HCT116 (cell line): Measurements from ENCODE around the gene NAA11. TPM values are rescaled to one million over a fixed set of nuclear protein-coding genes. Genes with fewer than 3 reads are reported as not detected.

Source experiments
- ATAC-seq: fragments of 200-7000 bp; cut with Tn5 transposase; 2 replicates; pipeline ENCODE4 v1.9.1; 2020; ENCODE audit warnings: mild to moderate bottlenecking, moderate library complexity
- BruUV-seq: library from RNA; stranded (reverse); fragments of 400-500 nt; replicated peaks from 2 replicates; lab custom pipeline; 2021; lab: Mats Ljungman, UMichigan
- CTCF ChIA-PET: fragments of 300-600 bp; sonication (Branson Sonifier 250); formaldehyde crosslinking; loops from one replicate; lab custom pipeline; 2021; ENCODE audit warnings: antibody characterized with exemption; lab: Charles Lee
- POLR2A ChIA-PET: fragments of 300-600, 350-600 bp; sonication (Branson Sonifier 250); formaldehyde crosslinking; loops from one replicate; lab custom pipeline; 2021; ENCODE audit warnings: antibody characterized with exemption; lab: Charles Lee
- RAD21 ChIA-PET, 2 experiments: fragments of 300-600 bp; sonication (Branson Sonifier 250); formaldehyde crosslinking; loops; one replicate each; lab custom pipeline; 2023; ENCODE audit warnings: low total read pairs in 2 of 2; ENCODE audit not compliant: uncharacterized antibody in 2 of 2, unreplicated experiment in 2 of 2, low non-redundant PET in 1 of 2; lab: Charles Lee
- DNase-seq: peaks from one replicate; pipeline ENCODE4 v3.0.0-alpha.2; 2010; ENCODE audit warnings: low read depth, low spot score
- H2AFZ ChIP-seq: fragments of 200-600 bp; shearing (Covaris generic), sonication (generic); 2 replicates; pipeline ENCODE4 v1.6.1; 2017; ENCODE audit warnings: low read depth, mixed run types, mixed read lengths, antibody characterized with exemption, low read length; ENCODE audit not compliant: poor library complexity, severe bottlenecking
- H3K27ac ChIP-seq: 2 replicates; pipeline ENCODE4 v1.5.1; 2012; ENCODE audit warnings: low read depth, low read length
- H3K27me3 ChIP-seq: fragments of 200-600 bp; sonication (generic); 2 replicates; pipeline ENCODE4 v1.6.1; 2016; ENCODE audit warnings: mixed run types, low read length, mixed read lengths; ENCODE audit not compliant: insufficient read depth
- H3K36me3 ChIP-seq, 2 experiments: fragments of 200-500 bp in 1 of 2; fragments of 200-600 bp in 1 of 2; sonication (Bioruptor generic) in 1 of 2; sonication (generic) in 1 of 2; 2 replicates each; pipeline versions ENCODE4 v1.5.1 to v1.6.1; 2014 to 2016; ENCODE audit warnings: low read length in 2 of 2, inconsistent platforms in 1 of 2, mixed read lengths in 1 of 2, mixed run types in 1 of 2; ENCODE audit not compliant: insufficient read depth in 2 of 2, control insufficient read depth in 1 of 2
- H3K4me1 ChIP-seq, 2 experiments: fragments of 200-600 bp in 1 of 2; sonication (generic) in 1 of 2; 2 replicates each; pipeline versions ENCODE4 v1.5.1 to v1.6.1; 2012 to 2017; ENCODE audit warnings: low read length in 2 of 2, inconsistent platforms in 1 of 2, mild to moderate bottlenecking in 1 of 2, mixed read lengths in 1 of 2, mixed run types in 1 of 2, moderate library complexity in 1 of 2; ENCODE audit not compliant: insufficient read depth in 2 of 2, control insufficient read depth in 1 of 2
- H3K4me2 ChIP-seq: fragments of 200-600 bp; sonication (generic); 2 replicates; pipeline ENCODE4 v1.6.1; 2017; ENCODE audit warnings: mixed run types, low read length, mixed read lengths
- H3K4me3 ChIP-seq, 2 experiments: fragments of 200-600 bp in 1 of 2; sonication (generic) in 1 of 2; replicated peaks in 1 of 2; 2 replicates each; pipeline ENCODE4 v1.5.1; 2011 to 2016; ENCODE audit warnings: low read length in 2 of 2, control low read depth in 1 of 2, low read depth in 1 of 2, mild to moderate bottlenecking in 1 of 2, mixed read lengths in 1 of 2, mixed run types in 1 of 2
- H3K79me2 ChIP-seq: fragments of 200-600 bp; sonication (generic); 2 replicates; pipeline ENCODE4 v1.6.1; 2017; ENCODE audit warnings: mild to moderate bottlenecking, mixed run types, low read length, moderate library complexity, mixed read lengths; ENCODE audit not compliant: insufficient read depth
- H3K9ac ChIP-seq: fragments of 200-600 bp; sonication (generic); 2 replicates; pipeline ENCODE4 v1.6.1; 2016; ENCODE audit warnings: low read length, mixed read lengths
- H3K9me2 ChIP-seq: fragments of 200-600 bp; sonication (generic), shearing (Covaris generic); 2 replicates; pipeline ENCODE4 v1.6.1; 2017; ENCODE audit warnings: mixed run types, mild to moderate bottlenecking, moderate library complexity; ENCODE audit not compliant: insufficient read depth
- H3K9me3 ChIP-seq, 2 experiments: fragments of 200-500 bp in 1 of 2; fragments of 200-600 bp in 1 of 2; sonication (Bioruptor generic) in 1 of 2; sonication (generic) in 1 of 2; 2 replicates each; pipeline ENCODE4 v1.6.1; 2014 to 2017; ENCODE audit warnings: low read length in 2 of 2, mixed read lengths in 2 of 2, inconsistent platforms in 1 of 2, low read depth in 1 of 2, mild to moderate bottlenecking in 1 of 2, mixed run types in 1 of 2, moderate library complexity in 1 of 2; ENCODE audit not compliant: control insufficient read depth in 1 of 2, insufficient read depth in 1 of 2
- H4K20me1 ChIP-seq: fragments of 200-600 bp; sonication (generic), shearing (Covaris generic); 2 replicates; pipeline ENCODE4 v1.6.1; 2017; ENCODE audit warnings: mixed run types, mild to moderate bottlenecking, moderate library complexity; ENCODE audit not compliant: insufficient read depth
- CBX3 ChIP-seq: IDR thresholded peaks from 2 replicates; pipeline ENCODE4 v1.6.1; 2012; ENCODE audit warnings: low read depth
- CEBPB ChIP-seq: IDR thresholded peaks from 2 replicates; pipeline ENCODE4 v1.6.1; 2012; ENCODE audit warnings: low read depth
- POLR2A ChIP-seq: IDR thresholded peaks from 2 replicates; pipeline ENCODE4 v1.7.0; 2011; ENCODE audit warnings: borderline replicate concordance; ENCODE audit not compliant: insufficient read depth, insufficient read length; ENCODE audit errors: extremely low read depth
- RAD21 ChIP-seq: IDR thresholded peaks from 2 replicates; pipeline ENCODE4 v1.6.1; 2012; ENCODE audit warnings: low read depth, mild to moderate bottlenecking
- SRF ChIP-seq: IDR thresholded peaks from 2 replicates; pipeline ENCODE4 v1.6.1; 2012; ENCODE audit warnings: low read depth
- TCF7L2 ChIP-seq: IDR thresholded peaks from 2 replicates; pipeline ENCODE4 v1.7.0; 2011; ENCODE audit warnings: borderline replicate concordance, inconsistent platforms; ENCODE audit not compliant: insufficient read depth, insufficient read length; ENCODE audit errors: extremely low read depth
- YY1 ChIP-seq: IDR thresholded peaks from 2 replicates; pipeline ENCODE4 v1.6.1; 2011; ENCODE audit warnings: low read length, low read depth, moderate library complexity, mild to moderate bottlenecking; ENCODE audit not compliant: insufficient replicate concordance; ENCODE audit errors: extremely low read depth
- ZFX ChIP-seq: fragments of 450-650 bp; IDR thresholded peaks from 2 replicates; pipeline ENCODE4 v1.6.1; 2017
- intact Hi-C: fragments of 100-400 bp; cut with micrococcal nuclease; formaldehyde crosslinking; loops from 2 replicates; pipeline ENCODE4 v1.10.0; 2022
- total RNA-seq: library from RNA; stranded (reverse); gene quantifications from one replicate; pipeline ENCODE4 v1.2.1, GENCODE V29; 2021; ENCODE audit not compliant: unreplicated experiment
- TF ChIP-seq, protein P1 (sequence below), 3 experiments: fragments of 200-600 bp in 1 of 3; sonication (generic) in 1 of 3; IDR thresholded peaks in 2 of 3; conservative IDR thresholded peaks in 1 of 3; 2 replicates each; pipeline ENCODE4 v1.5.1; 2012 to 2017; ENCODE audit warnings: low read depth in 2 of 3, low read length in 2 of 3, antibody characterized with exemption in 1 of 3, borderline replicate concordance in 1 of 3, control low read depth in 1 of 3, mild to moderate bottlenecking in 1 of 3, mixed read lengths in 1 of 3, mixed run types in 1 of 3, moderate library complexity in 1 of 3; ENCODE audit not compliant: insufficient read depth in 1 of 3
- TF ChIP-seq, protein P2 (sequence below): IDR thresholded peaks from 2 replicates; pipeline ENCODE4 v1.6.1; 2012

The NAA11 gene
- total RNA-seq, 1 experiment from 2014 or later = not detected

GRCh38 chr4:79370026-79370425 is 44.2 kb upstream of the NAA11 start:
- Histone ChIP-seq H3K4me3 (no peak overlapping the region), H3K4me1 (no peaks in the 10 kb centered on the region), H3K9ac (no peak overlapping the region), H3K79me2 (no peaks in the 10 kb centered on the region), H3K36me3 (no peaks in the 10 kb centered on the region), H4K20me1 (no peaks in the 10 kb centered on the region), H3K27me3 (no peaks in the 10 kb centered on the region), H3K27ac (no peak overlapping the region), H3K9me3 (no peaks in the 10 kb centered on the region), H2AFZ (no peak overlapping the region), H3K9me2 (no peaks in the 10 kb centered on the region), H3K4me2 (no peak overlapping the region)
- BruUV-seq = no TSS peak
- DNase-seq (no peak), ATAC-seq (no peak)
- RAD21 ChIA-PET = no interaction called here
- CTCF ChIA-PET = no interaction called here
- TF ChIP-seq SRF (no peak), RAD21 (no peak), POLR2A (no peak), CBX3 (no peak)
- TF ChIP-seq, protein P1, sequence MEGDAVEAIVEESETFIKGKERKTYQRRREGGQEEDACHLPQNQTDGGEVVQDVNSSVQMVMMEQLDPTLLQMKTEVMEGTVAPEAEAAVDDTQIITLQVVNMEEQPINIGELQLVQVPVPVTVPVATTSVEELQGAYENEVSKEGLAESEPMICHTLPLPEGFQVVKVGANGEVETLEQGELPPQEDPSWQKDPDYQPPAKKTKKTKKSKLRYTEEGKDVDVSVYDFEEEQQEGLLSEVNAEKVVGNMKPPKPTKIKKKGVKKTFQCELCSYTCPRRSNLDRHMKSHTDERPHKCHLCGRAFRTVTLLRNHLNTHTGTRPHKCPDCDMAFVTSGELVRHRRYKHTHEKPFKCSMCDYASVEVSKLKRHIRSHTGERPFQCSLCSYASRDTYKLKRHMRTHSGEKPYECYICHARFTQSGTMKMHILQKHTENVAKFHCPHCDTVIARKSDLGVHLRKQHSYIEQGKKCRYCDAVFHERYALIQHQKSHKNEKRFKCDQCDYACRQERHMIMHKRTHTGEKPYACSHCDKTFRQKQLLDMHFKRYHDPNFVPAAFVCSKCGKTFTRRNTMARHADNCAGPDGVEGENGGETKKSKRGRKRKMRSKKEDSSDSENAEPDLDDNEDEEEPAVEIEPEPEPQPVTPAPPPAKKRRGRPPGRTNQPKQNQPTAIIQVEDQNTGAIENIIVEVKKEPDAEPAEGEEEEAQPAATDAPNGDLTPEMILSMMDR (IDR thresholded peaks at IDR 0.05 in 2 of 3, conservative IDR thresholded peaks at IDR 0.05 in 1 of 3; ENCODE audit: borderline replicate concordance in 1 of 3, insufficient read depth in 1 of 3, low read depth in 2 of 3, low read length in 2 of 3) = no peak
- TF ChIP-seq, protein P2, sequence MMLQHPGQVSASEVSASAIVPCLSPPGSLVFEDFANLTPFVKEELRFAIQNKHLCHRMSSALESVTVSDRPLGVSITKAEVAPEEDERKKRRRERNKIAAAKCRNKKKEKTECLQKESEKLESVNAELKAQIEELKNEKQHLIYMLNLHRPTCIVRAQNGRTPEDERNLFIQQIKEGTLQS = no peak
- POLR2A ChIA-PET = no interaction called here
- intact Hi-C loops = no loop called here

DNA sequence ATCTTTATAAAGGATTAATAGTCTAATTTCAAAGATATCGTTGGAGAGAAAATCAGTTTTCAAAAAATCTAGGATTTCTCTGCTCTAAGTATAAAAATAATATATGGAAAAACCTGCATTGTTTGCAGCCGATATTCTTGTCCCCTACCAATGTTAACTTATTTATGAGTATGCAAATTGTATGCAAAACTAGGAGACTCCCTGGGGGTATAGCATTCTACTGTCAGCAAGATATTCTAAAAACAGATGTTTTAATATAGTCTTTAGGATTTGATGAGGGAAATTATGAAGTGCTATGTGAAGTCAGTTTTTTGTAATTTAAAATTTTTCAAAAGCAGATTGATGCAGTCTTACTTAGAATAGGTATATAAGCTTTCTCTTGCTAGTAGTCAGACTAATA is 41.2 kb upstream of the NAA11 start:
- Histone ChIP-seq H3K27me3 (no peaks in the 10 kb centered on the region), H3K4me2 (no peak overlapping the region), H3K36me3 (no peaks in the 10 kb centered on the region), H4K20me1 (no peaks in the 10 kb centered on the region), H3K9me2 (no peaks in the 10 kb centered on the region), H3K9me3 (no peaks in the 10 kb centered on the region), H3K4me1 (no peaks in the 10 kb centered on the region), H3K4me3 (no peak overlapping the region), H2AFZ (no peak overlapping the region), H3K79me2 (no peaks in the 10 kb centered on the region), H3K9ac (no peak overlapping the region), H3K27ac (no peak overlapping the region)
- RAD21 ChIA-PET = no interaction called here
- POLR2A ChIA-PET = no interaction called here
- CTCF ChIA-PET = no interaction called here
- intact Hi-C loops = no loop called here
- DNase-seq (no peak), ATAC-seq (no peak)
- no TSS peak for BruUV-seq
- TF ChIP-seq POLR2A (no peak), RAD21 (no peak), TCF7L2 (no peak), CEBPB (no peak), YY1 (no peak), ZFX (no peak), CBX3 (no peak)
- TF ChIP-seq, protein P1 (IDR thresholded peaks at IDR 0.05 in 2 of 3, conservative IDR thresholded peaks at IDR 0.05 in 1 of 3; ENCODE audit: borderline replicate concordance in 1 of 3, insufficient read depth in 1 of 3, low read depth in 2 of 3, low read length in 2 of 3) = no peak
